ENCODE measurements around the gene OTOG.

Gene OTOG

DNA sequence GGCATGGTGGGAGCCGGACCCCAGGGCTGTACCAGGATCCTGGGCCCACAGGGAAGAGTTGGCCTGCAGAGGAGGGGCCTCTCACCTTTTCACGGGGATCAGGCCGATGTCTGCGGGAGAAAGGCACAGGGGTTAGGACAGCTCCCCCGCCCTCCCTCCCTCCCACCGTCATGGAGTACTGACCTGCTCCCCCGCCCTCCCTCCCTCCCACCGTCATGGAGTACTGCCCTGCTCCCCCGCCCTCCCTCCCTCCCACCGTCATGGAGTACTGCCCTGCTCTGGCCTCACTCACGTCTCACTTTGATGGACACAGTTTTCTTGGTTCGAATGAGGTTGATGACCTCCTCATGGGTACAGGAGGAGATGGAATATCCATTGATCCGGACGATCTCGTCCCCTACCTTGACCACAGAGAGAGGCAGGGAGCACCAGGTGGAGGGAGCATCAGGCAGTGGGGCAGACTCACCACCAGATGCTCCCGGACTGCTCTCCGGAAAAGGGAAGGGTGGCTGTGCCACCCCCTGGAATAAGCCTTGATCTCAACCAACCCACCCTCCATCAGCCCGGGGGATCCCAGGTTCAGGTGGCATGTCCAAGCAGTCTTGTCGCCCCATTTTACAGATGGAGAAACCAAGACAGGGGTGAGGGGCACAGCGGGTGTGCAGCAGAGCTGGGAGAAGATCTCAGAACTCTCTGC lies 20.0 kb upstream of the OTOG start:
- H3K27me3 ChIP-seq (ENCODE audit: insufficient read depth, poor library complexity, severe bottlenecking) = peaks cover 2% of the 10 kb centered on the region
- no peak for DNase-seq (ENCODE audit: low read depth in 1 of 2, low spot score in 1 of 2)
- H3K4me3 ChIP-seq (replicated peaks; ENCODE audit: insufficient read depth, low read length) = no peak overlapping the region
- H3K27ac ChIP-seq (replicated peaks) = no peak overlapping the region
- TF ChIP-seq POLR2AphosphoS5 (IDR thresholded peaks at IDR 0.05; ENCODE audit: low read depth) (no peak), GABPA (IDR thresholded peaks at IDR 0.05; ENCODE audit: low read depth) (no peak), SPI1 (IDR thresholded peaks at IDR 0.05; ENCODE audit: borderline replicate concordance, low read depth) (no peak)
- TF ChIP-seq, protein P1, sequence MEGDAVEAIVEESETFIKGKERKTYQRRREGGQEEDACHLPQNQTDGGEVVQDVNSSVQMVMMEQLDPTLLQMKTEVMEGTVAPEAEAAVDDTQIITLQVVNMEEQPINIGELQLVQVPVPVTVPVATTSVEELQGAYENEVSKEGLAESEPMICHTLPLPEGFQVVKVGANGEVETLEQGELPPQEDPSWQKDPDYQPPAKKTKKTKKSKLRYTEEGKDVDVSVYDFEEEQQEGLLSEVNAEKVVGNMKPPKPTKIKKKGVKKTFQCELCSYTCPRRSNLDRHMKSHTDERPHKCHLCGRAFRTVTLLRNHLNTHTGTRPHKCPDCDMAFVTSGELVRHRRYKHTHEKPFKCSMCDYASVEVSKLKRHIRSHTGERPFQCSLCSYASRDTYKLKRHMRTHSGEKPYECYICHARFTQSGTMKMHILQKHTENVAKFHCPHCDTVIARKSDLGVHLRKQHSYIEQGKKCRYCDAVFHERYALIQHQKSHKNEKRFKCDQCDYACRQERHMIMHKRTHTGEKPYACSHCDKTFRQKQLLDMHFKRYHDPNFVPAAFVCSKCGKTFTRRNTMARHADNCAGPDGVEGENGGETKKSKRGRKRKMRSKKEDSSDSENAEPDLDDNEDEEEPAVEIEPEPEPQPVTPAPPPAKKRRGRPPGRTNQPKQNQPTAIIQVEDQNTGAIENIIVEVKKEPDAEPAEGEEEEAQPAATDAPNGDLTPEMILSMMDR (IDR thresholded peaks at IDR 0.05; ENCODE audit: insufficient read depth, low read length) = no peak

DNA sequence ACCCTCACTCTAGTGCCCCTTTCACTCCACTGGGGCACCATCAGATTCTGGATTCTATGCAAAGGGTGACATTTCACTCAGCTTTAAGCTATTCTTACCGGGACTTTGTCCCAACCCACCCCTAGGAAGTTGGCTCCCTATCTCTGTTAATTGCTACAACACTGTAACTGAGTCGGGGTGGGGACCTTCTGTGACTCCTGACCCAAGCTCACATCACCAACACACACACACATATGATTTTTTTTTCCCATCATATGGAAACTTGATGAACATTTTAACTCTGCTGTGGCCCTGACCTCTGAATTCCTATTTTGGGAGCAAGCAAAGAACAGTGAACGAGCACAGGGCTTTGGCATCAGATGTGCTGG lies 19.4 kb upstream of the OTOG start:
- Histone ChIP-seq H3K27ac (replicated peaks) (no peak overlapping the region), H3K4me3 (replicated peaks; ENCODE audit: insufficient read depth, low read length) (no peak overlapping the region), H3K27me3 (ENCODE audit: insufficient read depth, poor library complexity, severe bottlenecking) (peaks cover 2% of the 10 kb centered on the region)
- DNase-seq (ENCODE audit: low read depth in 1 of 2, low spot score in 1 of 2) = no peak
- no peak for TF ChIP-seq POLR2AphosphoS5 (IDR thresholded peaks at IDR 0.05; ENCODE audit: low read depth)
- TF ChIP-seq, protein P1 (IDR thresholded peaks at IDR 0.05; ENCODE audit: insufficient read depth, low read length) = no peak
- TF ChIP-seq GABPA (IDR thresholded peaks at IDR 0.05; ENCODE audit: low read depth) = no peak
- TF ChIP-seq, protein P2, sequence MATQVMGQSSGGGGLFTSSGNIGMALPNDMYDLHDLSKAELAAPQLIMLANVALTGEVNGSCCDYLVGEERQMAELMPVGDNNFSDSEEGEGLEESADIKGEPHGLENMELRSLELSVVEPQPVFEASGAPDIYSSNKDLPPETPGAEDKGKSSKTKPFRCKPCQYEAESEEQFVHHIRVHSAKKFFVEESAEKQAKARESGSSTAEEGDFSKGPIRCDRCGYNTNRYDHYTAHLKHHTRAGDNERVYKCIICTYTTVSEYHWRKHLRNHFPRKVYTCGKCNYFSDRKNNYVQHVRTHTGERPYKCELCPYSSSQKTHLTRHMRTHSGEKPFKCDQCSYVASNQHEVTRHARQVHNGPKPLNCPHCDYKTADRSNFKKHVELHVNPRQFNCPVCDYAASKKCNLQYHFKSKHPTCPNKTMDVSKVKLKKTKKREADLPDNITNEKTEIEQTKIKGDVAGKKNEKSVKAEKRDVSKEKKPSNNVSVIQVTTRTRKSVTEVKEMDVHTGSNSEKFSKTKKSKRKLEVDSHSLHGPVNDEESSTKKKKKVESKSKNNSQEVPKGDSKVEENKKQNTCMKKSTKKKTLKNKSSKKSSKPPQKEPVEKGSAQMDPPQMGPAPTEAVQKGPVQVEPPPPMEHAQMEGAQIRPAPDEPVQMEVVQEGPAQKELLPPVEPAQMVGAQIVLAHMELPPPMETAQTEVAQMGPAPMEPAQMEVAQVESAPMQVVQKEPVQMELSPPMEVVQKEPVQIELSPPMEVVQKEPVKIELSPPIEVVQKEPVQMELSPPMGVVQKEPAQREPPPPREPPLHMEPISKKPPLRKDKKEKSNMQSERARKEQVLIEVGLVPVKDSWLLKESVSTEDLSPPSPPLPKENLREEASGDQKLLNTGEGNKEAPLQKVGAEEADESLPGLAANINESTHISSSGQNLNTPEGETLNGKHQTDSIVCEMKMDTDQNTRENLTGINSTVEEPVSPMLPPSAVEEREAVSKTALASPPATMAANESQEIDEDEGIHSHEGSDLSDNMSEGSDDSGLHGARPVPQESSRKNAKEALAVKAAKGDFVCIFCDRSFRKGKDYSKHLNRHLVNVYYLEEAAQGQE (IDR thresholded peaks at IDR 0.05; ENCODE audit: insufficient replicate concordance, low read depth) = no peak
- TF ChIP-seq SPI1 (IDR thresholded peaks at IDR 0.05; ENCODE audit: borderline replicate concordance, low read depth) = no peak

DNA sequence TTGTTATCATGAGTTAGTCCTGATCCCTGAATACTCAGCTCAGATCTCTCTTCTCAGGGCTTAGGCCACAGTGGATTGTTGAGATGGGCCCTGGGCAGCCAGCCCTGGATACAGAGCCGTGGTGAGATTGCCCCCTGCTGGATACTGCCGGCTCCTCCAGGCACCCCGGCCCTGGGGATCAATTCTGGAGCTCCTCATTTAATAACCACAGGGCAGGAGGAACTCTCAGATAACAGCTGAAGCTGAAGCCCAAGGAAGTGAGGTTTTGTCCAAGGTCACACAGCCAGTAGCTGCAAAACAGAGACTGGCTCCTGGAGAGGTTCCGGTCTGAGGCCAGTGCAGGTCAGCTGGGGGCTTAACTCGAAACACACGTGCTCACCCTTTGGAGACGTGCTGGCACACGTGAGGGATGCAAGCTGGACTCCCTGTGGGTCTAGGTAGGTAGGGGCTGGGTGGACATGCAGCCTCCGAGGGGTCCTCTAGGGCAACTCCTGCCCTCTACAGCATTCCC lies 18.8 kb upstream of the OTOG start:
- peak; percentile 10 to 64 for DNase-seq (ENCODE audit: low read depth in 1 of 2, low spot score in 1 of 2)
- Histone ChIP-seq H3K27ac (replicated peaks) (no peak overlapping the region), H3K4me3 (replicated peaks; ENCODE audit: insufficient read depth, low read length) (no peak overlapping the region), H3K27me3 (ENCODE audit: insufficient read depth, poor library complexity, severe bottlenecking) (peaks cover 2% of the 10 kb centered on the region)
- TF ChIP-seq, protein P2 (IDR thresholded peaks at IDR 0.05; ENCODE audit: insufficient replicate concordance, low read depth) = no peak
- TF ChIP-seq, protein P1 (IDR thresholded peaks at IDR 0.05; ENCODE audit: insufficient read depth, low read length) = peak; percentile 73
- peak; percentile 6; the same call in 1 of the 2 replicates for TF ChIP-seq SPI1 (IDR thresholded peaks at IDR 0.05; ENCODE audit: borderline replicate concordance, low read depth)
- TF ChIP-seq POLR2AphosphoS5 (IDR thresholded peaks at IDR 0.05; ENCODE audit: low read depth) = no peak

Measured in HL-60 (cell line).